Measurements from ENCODE around the gene TRIOBP. TPM values are rescaled to one million over a fixed set of nuclear protein-coding genes. Genes with fewer than 3 reads are reported as not detected.
A peak's percentile ranks its signal among the peaks of the same experiment; 100 is the strongest.

Gene TRIOBP
- total and polyA plus RNA-seq, 2 of the 13 experiments (the other 11 are each of a cell fraction or from before 2014, with no cell fraction given) = 6.1 to 15.4 TPM

DNA sequence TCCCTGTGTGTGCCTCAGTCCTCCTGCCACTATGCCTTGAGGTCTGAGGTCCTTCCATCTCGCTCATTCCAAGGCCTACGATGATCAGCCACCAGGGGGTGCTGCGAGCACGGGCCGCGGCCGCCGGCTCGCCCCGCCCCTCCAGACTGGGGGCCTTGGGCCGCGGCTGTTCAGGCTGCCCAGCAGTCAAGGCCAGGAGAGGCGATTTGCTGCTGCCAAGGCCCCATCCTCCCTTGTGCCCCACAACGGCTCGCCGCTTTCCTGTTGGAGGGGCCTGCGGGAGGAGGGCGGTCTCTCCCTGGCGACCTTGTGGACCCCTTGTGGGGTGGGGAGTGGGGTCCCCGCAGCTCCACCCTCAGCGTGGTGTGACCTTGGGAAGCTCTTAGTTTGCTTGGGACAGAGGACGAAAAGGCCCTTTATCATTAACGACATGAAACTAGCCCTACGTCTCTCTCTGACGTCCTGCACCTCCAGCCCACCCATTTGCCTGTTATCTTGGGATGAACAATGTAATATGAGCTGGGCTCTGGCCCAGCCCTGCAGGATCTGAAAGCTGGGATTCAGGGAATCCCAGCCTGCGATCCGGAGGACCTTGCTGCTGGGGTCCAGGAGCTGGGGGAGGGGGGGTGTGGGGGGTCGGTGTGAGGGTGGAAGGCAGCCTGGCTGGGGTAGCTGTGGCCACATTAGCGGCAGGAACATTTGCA is 121.0 kb downstream of the TRIOBP start (continued):
- TF ChIP-seq HMGXB3 (CRISPR knock-in tag; IDR thresholded peaks at IDR 0.05; ENCODE audit: borderline replicate concordance) (peak; percentile 93), NR2C2 (CRISPR knock-in tag; IDR thresholded peaks at IDR 0.05; ENCODE audit: borderline replicate concordance) (peak; percentile 58), KLF13 (CRISPR knock-in tag; IDR thresholded peaks at IDR 0.05) (0 out of 2 replicates have a peak, but pooled peaks have one; percentile 32), GATAD2A (CRISPR knock-in tag; IDR thresholded peaks at IDR 0.05) (peak; percentile 83), RARG (CRISPR knock-in tag; IDR thresholded peaks at IDR 0.05; ENCODE audit: low read depth) (no peak), ZNF749 (CRISPR knock-in tag; IDR thresholded peaks at IDR 0.05; ENCODE audit: borderline replicate concordance) (no peak), CSRNP2 (CRISPR knock-in tag; conservative IDR thresholded peaks at IDR 0.05; ENCODE audit: low read depth) (no peak), POLR2G (IDR thresholded peaks at IDR 0.05; ENCODE audit: low read depth, low read length) (peak; percentile 61; the same call in 1 of the 2 replicates), SP5 (CRISPR knock-in tag; IDR thresholded peaks at IDR 0.05; ENCODE audit: borderline replicate concordance, low read depth) (peak; percentile 94), XRCC5 (optimal IDR thresholded peaks at IDR 0.05; ENCODE audit: low read length) (peak; percentile 97), KDM5A (IDR thresholded peaks at IDR 0.05; ENCODE audit: borderline replicate concordance, low read length) (peak; percentile 41; the same call in 1 of the 2 replicates), IRF2 (CRISPR knock-in tag; IDR thresholded peaks at IDR 0.05) (peak; percentile 87), THRA (CRISPR knock-in tag; IDR thresholded peaks at IDR 0.05; ENCODE audit: borderline replicate concordance) (peak; percentile 86), ZC3H13 (CRISPR knock-in tag; IDR thresholded peaks at IDR 0.05) (0 out of 2 replicates have a peak, but pooled peaks have one; percentile 34), ZNF891 (CRISPR knock-in tag; IDR thresholded peaks at IDR 0.05) (no peak), YEATS4 (CRISPR knock-in tag; IDR thresholded peaks at IDR 0.05; ENCODE audit: borderline replicate concordance) (peak; percentile 75), ZNF296 (CRISPR knock-in tag; conservative IDR thresholded peaks at IDR 0.05) (no peak), SIN3A (IDR thresholded peaks at IDR 0.05; ENCODE audit: borderline replicate concordance, low read depth, low read length) (no peak)
